ENCODE measurements around the gene PPFIBP2.
A peak's percentile ranks its signal among the peaks of the same experiment; 100 is the strongest.
"Not testable (repeated sequence)": the region's sequence is repeated elsewhere in the genome, so short reads cannot be mapped to it uniquely, and the experiment has no call there.

The PPFIBP2 gene

GRCh38 chr11:7500251-7500650 lies 13.5 kb upstream of the PPFIBP2 start:
- DNase-seq = no peak

DNA sequence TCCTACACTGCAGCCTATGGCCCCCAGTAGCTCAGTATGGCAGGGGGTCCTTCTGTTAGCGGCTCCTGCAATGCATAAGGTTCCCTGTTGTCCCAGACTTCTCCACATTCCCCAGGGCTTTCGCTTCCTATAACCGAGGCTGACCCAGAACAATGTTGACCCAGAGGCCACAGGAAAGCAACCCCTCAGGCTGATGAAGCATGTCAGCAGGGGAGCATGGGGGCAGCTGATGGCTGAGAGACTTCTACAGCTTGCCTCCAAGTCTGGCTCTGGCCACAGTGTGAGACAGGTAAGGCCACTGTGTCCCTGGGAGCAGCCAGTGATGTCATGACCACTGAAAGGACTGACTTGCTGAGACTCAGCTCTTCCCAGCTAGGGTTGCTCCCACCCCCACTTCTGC lies 12.5 kb upstream of the PPFIBP2 start:
- DNase-seq = no peak

DNA sequence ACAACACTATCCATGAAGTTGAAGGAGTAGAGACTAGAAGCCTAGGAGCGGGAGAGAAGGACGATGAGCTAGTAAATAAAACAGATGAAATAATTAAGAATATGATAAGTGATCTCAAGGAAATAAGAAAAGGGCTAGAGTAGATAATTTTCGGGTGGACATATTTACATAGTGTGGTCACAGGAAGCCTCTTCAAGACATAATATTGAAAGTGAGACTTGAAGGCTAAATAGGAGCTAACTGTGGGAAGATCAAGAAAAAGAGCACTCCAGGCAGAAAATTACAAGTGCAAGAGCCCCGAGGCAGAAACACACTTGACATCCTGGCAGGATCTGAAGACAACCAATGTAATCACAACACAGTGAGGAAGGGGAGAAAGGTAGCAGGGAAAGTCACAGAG lies 11.9 kb upstream of the PPFIBP2 start:
- DNase-seq = no peak

DNA sequence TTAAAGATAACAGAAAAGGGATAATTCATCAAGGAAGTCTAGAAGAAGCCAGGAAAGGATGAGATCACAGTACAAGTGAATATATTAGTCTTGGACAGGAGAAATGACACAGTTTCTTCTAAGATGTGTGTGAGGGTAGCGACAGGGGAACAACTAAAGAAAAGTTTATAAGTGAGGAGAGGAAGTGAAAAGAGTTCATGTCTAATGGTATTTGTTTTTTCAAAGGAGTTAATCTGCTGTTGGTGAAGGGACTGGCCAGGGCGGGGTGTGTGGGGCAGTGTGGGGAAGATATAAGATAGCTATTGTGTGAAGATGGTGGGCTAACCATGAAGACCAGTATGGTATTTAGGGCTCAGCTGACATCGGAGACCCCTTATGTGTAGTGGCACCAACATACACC lies 7.6 kb upstream of the PPFIBP2 start:
- DNase-seq = no peak

DNA sequence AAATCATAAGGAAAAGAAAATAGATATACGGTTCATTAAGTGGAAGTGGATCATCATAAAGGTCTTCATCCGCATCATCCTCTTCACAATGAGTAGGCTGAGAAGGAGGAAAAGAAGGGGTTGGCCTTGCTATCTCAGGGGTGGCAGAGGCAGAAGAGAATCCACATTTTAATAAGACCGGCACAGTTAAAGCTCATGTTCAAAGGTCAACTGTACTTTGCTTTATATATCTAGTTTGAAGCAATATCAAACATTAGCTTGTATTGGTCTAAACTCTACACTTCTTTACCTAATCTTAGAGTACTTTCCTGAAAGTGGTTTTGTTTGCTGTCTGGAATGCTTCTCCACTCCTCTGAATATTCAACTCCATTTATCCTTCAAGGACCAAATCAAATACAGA lies 5.7 kb upstream of the PPFIBP2 start:
- no peak for DNase-seq

DNA sequence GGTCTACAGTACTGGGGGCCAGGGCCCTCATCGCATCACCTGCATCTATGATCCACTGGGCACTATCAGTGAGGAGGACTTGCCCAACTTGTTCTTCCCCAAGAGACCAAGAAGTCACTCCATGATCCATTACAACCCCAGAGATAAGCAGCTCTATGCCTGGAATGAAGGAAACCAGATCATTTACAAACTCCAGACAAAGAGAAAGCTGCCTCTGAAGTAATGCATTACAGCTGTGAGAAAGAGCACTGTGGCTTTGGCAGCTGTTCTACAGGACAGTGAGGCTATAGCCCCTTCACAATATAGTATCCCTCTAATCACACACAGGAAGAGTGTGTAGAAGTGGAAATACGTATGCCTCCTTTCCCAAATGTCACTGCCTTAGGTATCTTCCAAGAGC lies 3.8 kb upstream of the PPFIBP2 start:
- DNase-seq = no peak

DNA sequence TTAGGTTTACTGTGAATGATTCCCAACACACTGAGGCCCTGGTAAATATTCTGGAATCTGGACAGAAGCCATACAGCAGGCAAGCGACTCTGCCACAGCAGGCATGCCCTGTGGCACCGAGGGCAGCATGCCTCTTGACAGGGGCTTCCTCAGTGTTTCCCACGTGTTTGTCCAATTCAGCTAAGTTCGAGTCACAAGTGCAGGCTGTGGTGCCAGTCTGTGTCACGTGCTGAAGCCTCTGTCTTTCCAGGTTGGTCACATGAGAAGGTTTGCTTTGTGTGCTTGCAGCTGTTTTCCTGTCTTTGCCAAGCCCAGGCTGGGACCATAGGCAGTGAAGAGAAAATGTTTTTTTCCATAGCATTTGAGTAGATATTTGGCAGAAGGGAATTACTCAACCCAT lies 2.4 kb upstream of the PPFIBP2 start:
- DNase-seq = peak; percentile 73

GRCh38 chr11:7512525-7513233 lies 1.1 kb upstream of the PPFIBP2 start:
- DNase-seq = peak; percentile 85

GRCh38 chr11:7514099-7514591 lies 346 bp downstream of the PPFIBP2 start:
- DNase-seq = peak; percentile 39

- no peak for DNase-seq
These were observed 1.7 kb downstream of the PPFIBP2 start for GRCh38 chr11:7515447-7515886.

GRCh38 chr11:7516475-7516874 lies 2.7 kb downstream of the PPFIBP2 start:
- no peak for DNase-seq

GRCh38 chr11:7517743-7518142 lies 3.9 kb downstream of the PPFIBP2 start:
- DNase-seq = not testable (repeated sequence)

DNA sequence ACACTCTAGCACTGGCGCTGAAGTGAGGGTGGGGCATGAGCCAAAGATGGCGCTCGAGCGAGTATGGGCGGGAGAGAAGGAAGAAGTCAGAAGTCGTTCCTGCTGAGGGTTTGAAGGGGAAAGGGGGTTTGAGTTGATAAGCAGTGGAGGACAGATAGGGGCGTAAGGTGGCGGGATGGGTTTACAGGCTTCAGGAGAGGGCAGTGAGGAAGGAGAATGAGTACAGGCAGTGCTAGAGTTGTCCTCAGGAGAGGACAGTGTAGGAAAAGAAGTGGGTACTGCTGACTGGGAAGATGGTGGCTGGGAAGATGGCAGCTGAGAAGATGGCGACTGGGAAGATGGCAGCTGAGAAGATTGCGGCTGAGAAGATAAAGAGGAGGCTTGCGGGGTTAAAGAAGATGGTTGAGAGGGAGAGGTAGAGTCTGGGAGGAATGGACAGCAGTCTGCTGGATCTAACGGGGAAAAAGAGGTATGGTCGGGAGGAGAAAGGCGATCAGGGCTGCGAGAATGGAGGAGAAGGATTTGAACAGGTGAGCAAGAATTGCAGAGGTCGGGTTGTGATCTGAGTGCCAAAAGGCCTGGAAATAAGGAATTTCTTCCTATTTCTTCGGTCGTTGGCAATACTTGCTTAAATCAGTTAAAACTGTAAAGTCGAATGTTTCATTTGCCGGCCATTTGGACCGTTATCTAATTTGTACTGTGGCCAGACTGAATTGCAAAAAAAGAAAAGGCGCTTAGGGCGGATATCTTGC lies 5.2 kb downstream of the PPFIBP2 start:
- peak; percentile 11 for DNase-seq

GRCh38 chr11:7520011-7520942 lies 6.5 kb downstream of the PPFIBP2 start:
- peak; percentile 51 for DNase-seq

DNA sequence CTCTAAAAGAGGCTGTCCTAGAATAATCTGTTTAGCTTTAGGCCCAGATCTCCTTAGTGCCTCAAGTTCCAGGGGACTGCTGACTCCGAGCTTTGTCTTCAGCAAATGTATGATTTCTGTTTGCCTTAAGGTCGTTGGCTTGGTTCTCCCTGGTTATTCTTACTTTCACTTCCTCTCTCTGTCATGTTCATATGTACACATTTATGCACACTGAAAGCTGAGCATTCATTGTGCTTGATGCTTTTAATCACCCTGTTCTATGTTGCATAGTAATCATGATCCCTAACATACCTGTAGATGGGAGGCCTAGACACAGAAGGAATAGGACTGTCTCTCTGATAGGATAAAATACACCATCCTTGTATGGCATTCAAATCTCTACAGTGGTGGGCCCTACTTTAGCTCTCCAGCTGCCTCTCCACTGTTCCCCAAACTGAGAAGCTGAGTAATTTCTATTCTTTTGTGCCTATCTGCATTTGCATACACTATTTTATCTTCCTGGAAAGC lies 7.2 kb downstream of the PPFIBP2 start:
- peak; percentile 77 for DNase-seq

DNA sequence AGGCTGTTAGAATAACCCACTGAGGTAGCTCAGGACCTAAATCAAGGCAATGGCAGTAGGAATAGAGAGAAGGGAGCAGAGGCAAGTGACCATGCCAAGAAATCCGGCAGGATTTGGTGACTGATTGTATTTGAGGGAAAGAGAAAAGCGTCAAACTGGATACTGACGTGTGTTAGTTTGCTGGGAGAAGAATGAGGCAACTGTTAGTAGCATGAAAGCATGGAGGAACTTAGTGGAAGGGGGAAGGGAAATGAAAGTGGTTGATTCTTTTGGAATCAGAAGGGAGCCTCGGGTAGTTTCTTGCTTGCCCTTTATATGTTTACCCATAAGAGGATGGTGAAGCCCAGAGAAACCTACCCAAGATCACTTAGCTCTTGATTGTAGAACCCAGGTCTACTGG lies 8.3 kb downstream of the PPFIBP2 start:
- DNase-seq = no peak

- no peak for DNase-seq
These were observed 8.7 kb downstream of the PPFIBP2 start for GRCh38 chr11:7522546-7522945.

DNA sequence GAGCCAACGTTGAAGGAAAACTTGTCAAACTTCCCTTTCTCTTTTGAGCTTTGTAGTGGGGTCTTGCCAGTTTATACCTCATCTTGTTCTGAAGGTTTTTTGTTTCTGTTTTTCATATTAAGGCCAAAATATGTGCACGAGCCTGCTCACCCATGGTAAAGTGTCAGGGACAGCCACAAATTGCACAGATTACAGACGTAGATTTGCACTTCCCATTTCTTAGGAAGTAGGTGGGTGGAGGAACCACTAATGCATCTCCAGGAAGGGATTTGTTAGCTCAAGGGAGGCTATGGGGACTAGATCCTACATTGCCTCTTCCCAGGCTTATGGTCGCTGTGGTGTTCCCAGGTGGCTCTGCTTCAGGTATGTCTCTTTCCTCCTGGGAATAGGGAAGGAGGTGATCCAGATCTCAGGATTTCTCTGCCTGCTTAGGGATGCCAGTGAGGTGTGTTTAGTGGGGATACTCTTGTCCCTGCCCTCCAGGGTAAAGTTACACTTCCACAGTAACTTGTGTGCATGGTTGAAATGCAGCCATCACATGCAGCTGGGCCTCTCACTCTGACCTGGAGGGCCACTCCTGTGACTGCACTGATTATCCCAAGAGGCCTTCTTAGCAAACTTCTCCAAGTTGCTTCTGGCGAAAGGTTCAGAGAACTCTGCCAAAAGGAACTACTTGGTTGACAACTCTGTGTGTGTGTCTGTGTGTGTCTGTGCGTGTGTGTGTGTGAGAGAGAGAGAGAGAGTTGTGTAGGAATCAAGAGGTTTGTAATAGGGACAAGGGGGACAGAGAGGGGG lies 9.8 kb downstream of the PPFIBP2 start:
- DNase-seq = no peak

DNA sequence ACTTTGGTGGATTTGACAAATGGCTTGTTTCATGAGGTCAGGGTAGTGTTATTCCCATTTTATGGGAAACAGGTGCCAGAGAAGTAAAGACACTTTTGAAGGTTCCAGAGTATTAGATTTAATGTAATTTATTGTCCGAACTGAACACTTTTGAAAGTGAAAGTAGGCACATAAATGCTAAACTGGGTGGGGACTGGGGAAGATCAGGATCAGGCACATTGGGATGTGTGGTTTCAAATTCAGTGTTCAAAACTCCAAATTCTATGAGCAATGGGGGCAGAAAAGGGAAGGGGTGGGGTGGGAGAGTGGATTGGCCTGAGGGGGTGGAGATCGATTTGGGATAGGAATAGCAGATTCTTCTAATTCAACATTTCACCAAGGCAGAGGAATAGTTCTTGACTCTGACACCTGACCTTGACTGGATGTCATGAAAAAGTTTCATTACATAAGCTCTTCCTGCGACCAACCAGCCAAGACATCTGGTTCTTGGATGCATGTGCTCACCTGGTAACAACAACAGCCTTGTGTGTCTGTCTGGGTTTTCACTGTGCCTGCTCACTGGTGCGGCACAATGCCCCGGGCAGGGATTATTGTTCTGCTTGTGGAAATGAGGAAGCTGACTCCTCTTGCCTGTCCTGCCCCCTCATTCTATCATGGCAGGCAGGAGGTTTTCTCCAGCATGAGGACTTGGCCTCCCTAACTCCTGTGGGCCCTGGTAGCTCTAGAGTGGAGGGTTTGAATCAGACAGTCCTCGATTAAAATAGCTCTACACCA lies 10.8 kb downstream of the PPFIBP2 start:
- DNase-seq = peak; percentile 16

GRCh38 chr11:7525424-7525823 lies 11.6 kb downstream of the PPFIBP2 start:
- no peak for DNase-seq

- DNase-seq = no peak
These were observed 13.2 kb downstream of the PPFIBP2 start for GRCh38 chr11:7527029-7527428.

Data from RPMI8226 (cell line).